ENCODE results near the gene MTFR1L. TPM values are rescaled to one million over a fixed set of nuclear protein-coding genes. Genes with fewer than 3 reads are reported as not detected.
A peak's percentile ranks its signal among the peaks of the same experiment; 100 is the strongest.

Gene MTFR1L
- polyA plus RNA-seq, 1 of the 3 experiments (the other 2 are of a cell fraction): 53.6 TPM

DNA sequence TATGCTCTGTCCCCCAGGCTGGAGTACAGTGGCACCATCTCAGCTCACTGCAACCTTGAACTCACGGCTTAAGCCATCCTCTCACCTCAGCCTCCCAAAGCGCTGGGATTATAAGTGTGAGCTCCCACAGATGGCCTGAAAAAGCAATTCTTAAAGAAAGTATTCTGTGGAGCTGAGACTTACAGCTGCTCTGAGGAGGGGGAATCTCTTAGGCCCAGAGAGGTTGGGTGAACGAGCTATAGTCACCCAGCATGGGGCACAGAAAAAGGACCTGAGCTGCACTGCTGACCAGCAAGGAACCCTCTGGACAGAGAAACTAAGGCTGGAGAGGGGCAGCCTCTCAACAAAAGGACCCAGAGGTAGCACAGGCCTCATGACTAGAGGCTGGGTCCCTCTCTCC is 54.5 kb downstream of the MTFR1L start:
- H3K79me2 ChIP-seq (ENCODE audit: insufficient read depth): peaks cover 13% of the 10 kb centered on the region
- no peaks in the 10 kb centered on the region for H3K27me3 ChIP-seq (ENCODE audit: insufficient read depth)
- no peaks in the 10 kb centered on the region for H3K36me3 ChIP-seq (replicated peaks in 1 of 2; ENCODE audit: control insufficient read depth in 1 of 2, insufficient read depth in 2 of 2, low read length in 1 of 2)
- H3K4me3 ChIP-seq (ENCODE audit: low read depth in 2 of 2, low read length in 1 of 2): peak overlapping the region; percentile 62 to 66
- ChIA-PET CTCF (interaction anchor here (0.9 to 3.1 kb wide), 4 partner anchors 21 to 265 kb away, joined by 3 to 14 read pairs (median 4); no protein-coding TSS in a partner anchor), POLR2A (no interaction called here)
- H2AFZ ChIP-seq (ENCODE audit: low read depth): no peak overlapping the region
- H3K9me3 ChIP-seq: no peaks in the 10 kb centered on the region
- peaks cover 0 to 14% of the 10 kb centered on the region in 2 experiments; a peak in 1 of 4 replicates for H3K4me1 ChIP-seq (ENCODE audit: control insufficient read depth in 1 of 2, insufficient read depth in 2 of 2, low read depth in 1 of 2, low read length in 1 of 2)
- no peak overlapping the region; a peak in 1 of 4 replicates for H3K27ac ChIP-seq (ENCODE audit: low read depth in 2 of 2, low read length in 1 of 2)
- peaks cover 16% of the 10 kb centered on the region for H3F3A ChIP-seq (replicated peaks; ENCODE audit: insufficient read depth)
- H4K20me1 ChIP-seq (ENCODE audit: insufficient read depth): no peaks in the 10 kb centered on the region
- H3K4me2 ChIP-seq: peak overlapping the region; percentile 84
- 96% methylated on average over 3 of the region's 3 CpGs for WGBS (ENCODE audit: low lambda C conversion rate)
- H3K9ac ChIP-seq: peak overlapping the region; percentile 65
- H3K9me2 ChIP-seq: no peaks in the 10 kb centered on the region
- TF ChIP-seq TAF1 (IDR thresholded peaks at IDR 0.05; ENCODE audit: borderline replicate concordance, low read depth, low read length): no peak
- no peak for TF ChIP-seq GABPA (IDR thresholded peaks at IDR 0.05; ENCODE audit: low read depth)
- no peak for TF ChIP-seq YY1 (IDR thresholded peaks at IDR 0.05; ENCODE audit: low read depth)
- TF ChIP-seq RCOR1 (IDR thresholded peaks at IDR 0.05; ENCODE audit: low read length): no peak
- TF ChIP-seq, protein P1, sequence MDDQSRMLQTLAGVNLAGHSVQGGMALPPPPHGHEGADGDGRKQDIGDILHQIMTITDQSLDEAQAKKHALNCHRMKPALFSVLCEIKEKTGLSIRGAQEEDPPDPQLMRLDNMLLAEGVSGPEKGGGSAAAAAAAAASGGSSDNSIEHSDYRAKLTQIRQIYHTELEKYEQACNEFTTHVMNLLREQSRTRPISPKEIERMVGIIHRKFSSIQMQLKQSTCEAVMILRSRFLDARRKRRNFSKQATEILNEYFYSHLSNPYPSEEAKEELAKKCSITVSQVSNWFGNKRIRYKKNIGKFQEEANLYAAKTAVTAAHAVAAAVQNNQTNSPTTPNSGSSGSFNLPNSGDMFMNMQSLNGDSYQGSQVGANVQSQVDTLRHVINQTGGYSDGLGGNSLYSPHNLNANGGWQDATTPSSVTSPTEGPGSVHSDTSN (IDR thresholded peaks at IDR 0.05): no peak
- no peak for TF ChIP-seq EZH2phosphoT487 (IDR thresholded peaks at IDR 0.05; ENCODE audit: borderline replicate concordance, low read depth)
- TF ChIP-seq EP300 (IDR thresholded peaks at IDR 0.05; ENCODE audit: borderline replicate concordance in 1 of 2, low read depth in 1 of 2, low read length in 1 of 2): no peak
- no peak for TF ChIP-seq RAD21 (IDR thresholded peaks at IDR 0.05; ENCODE audit: low read length)
- TF ChIP-seq TCF12 (IDR thresholded peaks at IDR 0.05): no peak
- TF ChIP-seq JUND (IDR thresholded peaks at IDR 0.05): no peak
- TF ChIP-seq FOSL2 (IDR thresholded peaks at IDR 0.05; ENCODE audit: borderline replicate concordance, low read depth): no peak
- TF ChIP-seq SMC3 (IDR thresholded peaks at IDR 0.05; ENCODE audit: low read depth, low read length): no peak
- TF ChIP-seq POLR2AphosphoS5 (IDR thresholded peaks at IDR 0.05; ENCODE audit: low read depth, low read length): no peak
- DNase-seq: no peak

DNA sequence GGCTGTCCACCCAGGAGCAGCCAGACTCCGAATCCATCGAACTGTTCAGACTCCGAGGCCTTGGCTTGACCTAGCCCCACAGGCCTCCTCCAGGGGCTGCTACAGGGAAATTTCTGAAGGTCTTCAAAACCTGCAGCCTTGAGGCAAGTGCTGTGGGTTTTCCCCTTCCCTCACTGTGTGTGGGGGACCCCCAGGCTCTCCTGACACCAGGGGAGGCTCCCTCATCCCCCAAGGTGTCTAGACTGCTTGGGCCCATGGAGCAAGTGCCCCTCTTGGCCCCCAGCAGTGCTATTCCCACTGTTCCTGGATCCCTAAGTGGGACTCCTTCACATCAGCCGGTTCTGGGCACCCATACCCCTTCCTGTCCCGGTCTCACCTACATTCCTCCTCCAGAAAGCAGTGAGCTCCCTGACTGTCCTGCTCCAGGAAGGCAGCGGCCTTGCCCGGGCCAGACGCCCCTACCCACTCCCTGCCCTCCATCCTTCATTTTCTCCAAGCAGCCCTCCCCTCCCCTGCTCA is 54.9 kb downstream of the MTFR1L start:
- Histone ChIP-seq H3K4me1 (ENCODE audit: control insufficient read depth in 1 of 2, insufficient read depth in 2 of 2, low read depth in 1 of 2, low read length in 1 of 2) (peaks cover 0 to 18% of the 10 kb centered on the region in 2 experiments; a peak in 1 of 4 replicates), H3K4me3 (ENCODE audit: low read depth in 2 of 2, low read length in 1 of 2) (peak overlapping the region; percentile 62 to 66), H3K9ac (peak overlapping the region; percentile 65), H3K9me3 (no peaks in the 10 kb centered on the region), H2AFZ (ENCODE audit: low read depth) (peak overlapping the region; percentile 68; the same call in 1 of the 2 replicates), H3K27me3 (ENCODE audit: insufficient read depth) (no peaks in the 10 kb centered on the region), H3K9me2 (no peaks in the 10 kb centered on the region), H3K79me2 (ENCODE audit: insufficient read depth) (peaks cover 13% of the 10 kb centered on the region), H4K20me1 (ENCODE audit: insufficient read depth) (no peaks in the 10 kb centered on the region), H3F3A (replicated peaks; ENCODE audit: insufficient read depth) (peaks cover 16% of the 10 kb centered on the region), H3K36me3 (replicated peaks in 1 of 2; ENCODE audit: control insufficient read depth in 1 of 2, insufficient read depth in 2 of 2, low read length in 1 of 2) (no peaks in the 10 kb centered on the region), H3K27ac (ENCODE audit: low read depth in 2 of 2, low read length in 1 of 2) (peak overlapping the region; percentile 8 to 48; a peak in 1 of 4 replicates), H3K4me2 (peak overlapping the region; percentile 84)
- no peak for DNase-seq
- 29% methylated on average over 4 of the region's 8 CpGs for whole genome bisulfite sequencing (ENCODE audit: low lambda C conversion rate)
- ChIA-PET CTCF (interaction anchor here (0.9 to 3.1 kb wide), 7 partner anchors 20 to 266 kb away, joined by 3 to 14 read pairs (median 3); partner anchors contain the start of gene PAFAH2), POLR2A (interaction anchor here (0.6 to 1.6 kb wide), 4 partner anchors 12 to 147 kb away, joined by 3 to 5 read pairs (median 4); partner anchors contain the start of genes EXTL1 and MTFR1L)
- TF ChIP-seq, protein P2, sequence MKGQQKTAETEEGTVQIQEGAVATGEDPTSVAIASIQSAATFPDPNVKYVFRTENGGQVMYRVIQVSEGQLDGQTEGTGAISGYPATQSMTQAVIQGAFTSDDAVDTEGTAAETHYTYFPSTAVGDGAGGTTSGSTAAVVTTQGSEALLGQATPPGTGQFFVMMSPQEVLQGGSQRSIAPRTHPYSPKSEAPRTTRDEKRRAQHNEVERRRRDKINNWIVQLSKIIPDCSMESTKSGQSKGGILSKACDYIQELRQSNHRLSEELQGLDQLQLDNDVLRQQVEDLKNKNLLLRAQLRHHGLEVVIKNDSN (IDR thresholded peaks at IDR 0.05; ENCODE audit: borderline replicate concordance, low read depth): no peak
- TF ChIP-seq GATA2 (CRISPR knock-in tag; IDR thresholded peaks at IDR 0.05): no peak
- TF ChIP-seq, protein P3, sequence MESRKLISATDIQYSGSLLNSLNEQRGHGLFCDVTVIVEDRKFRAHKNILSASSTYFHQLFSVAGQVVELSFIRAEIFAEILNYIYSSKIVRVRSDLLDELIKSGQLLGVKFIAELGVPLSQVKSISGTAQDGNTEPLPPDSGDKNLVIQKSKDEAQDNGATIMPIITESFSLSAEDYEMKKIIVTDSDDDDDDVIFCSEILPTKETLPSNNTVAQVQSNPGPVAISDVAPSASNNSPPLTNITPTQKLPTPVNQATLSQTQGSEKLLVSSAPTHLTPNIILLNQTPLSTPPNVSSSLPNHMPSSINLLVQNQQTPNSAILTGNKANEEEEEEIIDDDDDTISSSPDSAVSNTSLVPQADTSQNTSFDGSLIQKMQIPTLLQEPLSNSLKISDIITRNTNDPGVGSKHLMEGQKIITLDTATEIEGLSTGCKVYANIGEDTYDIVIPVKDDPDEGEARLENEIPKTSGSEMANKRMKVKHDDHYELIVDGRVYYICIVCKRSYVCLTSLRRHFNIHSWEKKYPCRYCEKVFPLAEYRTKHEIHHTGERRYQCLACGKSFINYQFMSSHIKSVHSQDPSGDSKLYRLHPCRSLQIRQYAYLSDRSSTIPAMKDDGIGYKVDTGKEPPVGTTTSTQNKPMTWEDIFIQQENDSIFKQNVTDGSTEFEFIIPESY (IDR thresholded peaks at IDR 0.05; ENCODE audit: borderline replicate concordance, low read depth): no peak
- TF ChIP-seq EP300 (IDR thresholded peaks at IDR 0.05; ENCODE audit: borderline replicate concordance in 1 of 2, low read depth in 1 of 2, low read length in 1 of 2): no peak
- TF ChIP-seq FOXJ3 (CRISPR knock-in tag; IDR thresholded peaks at IDR 0.05): no peak
- no peak for TF ChIP-seq YY1 (IDR thresholded peaks at IDR 0.05; ENCODE audit: low read depth)
